ENCODE results near the gene PAPSS1. TPM values are rescaled to one million over a fixed set of nuclear protein-coding genes. Genes with fewer than 3 reads are reported as not detected.

The PAPSS1 gene
- polyA plus RNA-seq, 3 donors: 46.4 to 79.6 (median 64.8) TPM

DNA sequence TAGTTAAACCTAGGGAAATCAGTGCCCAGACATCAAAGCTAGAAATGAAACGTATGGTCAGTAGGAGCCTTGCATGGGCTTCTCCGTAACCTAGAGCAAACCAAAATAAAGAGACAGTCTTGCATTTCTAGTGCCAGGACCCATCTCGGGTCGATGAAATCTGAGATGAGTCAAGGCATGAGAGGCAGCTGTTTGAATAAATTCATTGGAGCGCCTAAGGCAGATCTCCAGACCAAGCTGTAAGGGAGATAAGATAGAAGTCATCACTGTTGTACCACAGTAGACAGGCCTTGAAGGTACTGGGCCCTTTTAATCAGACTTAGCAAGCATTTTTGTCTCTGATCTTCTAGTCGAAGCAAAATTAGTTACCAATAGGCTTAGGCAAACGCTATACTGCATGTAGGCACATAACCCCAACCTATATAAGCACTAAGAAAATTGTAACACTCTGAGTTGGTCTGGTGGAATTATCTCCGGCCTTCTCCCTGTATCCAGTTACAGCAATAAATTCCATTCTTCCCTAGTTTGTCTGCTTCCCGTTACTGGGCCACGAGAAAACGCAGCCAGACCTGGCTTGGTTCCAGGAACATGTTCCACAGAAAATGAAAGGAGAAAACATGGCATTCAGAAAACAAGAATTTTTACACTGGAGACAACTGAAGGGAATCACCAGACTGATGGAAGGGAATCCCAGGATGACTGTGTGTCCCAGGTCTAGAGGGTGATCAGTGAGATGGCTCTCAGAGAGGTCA, 21.1 kb upstream of the PAPSS1 start:
- 95% methylated on average over 6 of the region's 11 CpGs for WGBS (ENCODE audit: insufficient coverage)
- Histone ChIP-seq H3K79me2 (ENCODE audit: insufficient read depth, low read length) (no peaks in the 10 kb centered on the region), H3K27me3 (ENCODE audit: control insufficient read depth in 2 of 2, insufficient read depth in 2 of 2, low read length in 2 of 2) (no peaks in the 10 kb centered on the region), H3K9ac (ENCODE audit: insufficient read depth, low read length, poor library complexity, severe bottlenecking) (no peak overlapping the region), H4K20me1 (ENCODE audit: insufficient read depth, low read length) (no peaks in the 10 kb centered on the region), H3K36me3 (replicated peaks in 1 of 2; ENCODE audit: control insufficient read depth in 1 of 2, insufficient read depth in 2 of 2, low read length in 2 of 2) (no peaks in the 10 kb centered on the region), H2AFZ (ENCODE audit: insufficient read depth, low read depth, low read length, poor library complexity, severe bottlenecking) (no peak overlapping the region), H3K9me3 (replicated peaks in 1 of 2; ENCODE audit: control insufficient read depth in 1 of 2, insufficient read depth in 1 of 2, low read length in 2 of 2) (no peaks in the 10 kb centered on the region), H3K4me1 (ENCODE audit: control insufficient read depth in 1 of 2, insufficient read depth in 2 of 2, low read length in 2 of 2) (no peaks in the 10 kb centered on the region), H3K4me2 (replicated peaks; ENCODE audit: extremely low read depth, low read length, poor library complexity, severe bottlenecking) (no peak overlapping the region), H3K27ac (ENCODE audit: low read depth in 1 of 2, low read length in 2 of 2) (no peak overlapping the region), H3K4me3 (replicated peaks in 1 of 3; ENCODE audit: low read depth in 2 of 3, low read length in 3 of 3) (no peak overlapping the region)
- Mint-ChIP-seq H3K27ac (no peak overlapping the region), H3K4me1 (no peaks in the 10 kb centered on the region), H3K36me3 (no peaks in the 10 kb centered on the region), H3K27me3 (ENCODE audit: low read depth in 3 of 3) (peaks cover 0 to 1% (median 1%) of the 10 kb centered on the region in 3 donors), H3K4me3 (no peak overlapping the region), H3K9me3 (peaks cover 0 to 6% (median 2%) of the 10 kb centered on the region in 7 donors)
- intact Hi-C loops (cut with micrococcal nuclease): no loop called here
- no peak for DNase-seq
- TF ChIP-seq, protein P1, sequence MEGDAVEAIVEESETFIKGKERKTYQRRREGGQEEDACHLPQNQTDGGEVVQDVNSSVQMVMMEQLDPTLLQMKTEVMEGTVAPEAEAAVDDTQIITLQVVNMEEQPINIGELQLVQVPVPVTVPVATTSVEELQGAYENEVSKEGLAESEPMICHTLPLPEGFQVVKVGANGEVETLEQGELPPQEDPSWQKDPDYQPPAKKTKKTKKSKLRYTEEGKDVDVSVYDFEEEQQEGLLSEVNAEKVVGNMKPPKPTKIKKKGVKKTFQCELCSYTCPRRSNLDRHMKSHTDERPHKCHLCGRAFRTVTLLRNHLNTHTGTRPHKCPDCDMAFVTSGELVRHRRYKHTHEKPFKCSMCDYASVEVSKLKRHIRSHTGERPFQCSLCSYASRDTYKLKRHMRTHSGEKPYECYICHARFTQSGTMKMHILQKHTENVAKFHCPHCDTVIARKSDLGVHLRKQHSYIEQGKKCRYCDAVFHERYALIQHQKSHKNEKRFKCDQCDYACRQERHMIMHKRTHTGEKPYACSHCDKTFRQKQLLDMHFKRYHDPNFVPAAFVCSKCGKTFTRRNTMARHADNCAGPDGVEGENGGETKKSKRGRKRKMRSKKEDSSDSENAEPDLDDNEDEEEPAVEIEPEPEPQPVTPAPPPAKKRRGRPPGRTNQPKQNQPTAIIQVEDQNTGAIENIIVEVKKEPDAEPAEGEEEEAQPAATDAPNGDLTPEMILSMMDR (IDR thresholded peaks at IDR 0.05): no peak

DNA sequence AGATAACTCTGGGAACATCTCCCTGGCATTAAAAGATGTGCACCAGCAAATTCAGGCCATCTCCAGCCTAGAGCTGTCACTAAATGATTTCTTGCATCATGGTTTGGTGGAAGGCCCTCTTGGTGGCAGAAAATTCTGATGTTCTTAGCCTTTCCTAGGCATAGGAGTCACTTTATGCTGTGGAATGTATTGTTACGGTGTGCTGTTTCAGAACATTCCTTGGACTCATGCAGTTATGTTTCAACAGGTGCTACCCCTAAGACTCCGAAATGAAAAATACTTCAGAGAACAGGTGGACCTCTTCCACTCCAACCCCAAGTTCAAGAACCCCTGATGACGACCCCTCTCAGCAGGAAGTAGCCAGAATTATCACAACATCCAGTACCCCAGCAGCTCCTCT, 20.3 kb upstream of the PAPSS1 start:
- Mint-ChIP-seq H3K36me3 (no peaks in the 10 kb centered on the region), H3K9me3 (peaks cover 0 to 5% (median 2%) of the 10 kb centered on the region in 7 donors), H3K27me3 (ENCODE audit: low read depth in 3 of 3) (peaks cover 0 to 3% (median 1%) of the 10 kb centered on the region in 3 donors), H3K27ac (peak overlapping the region in 1 of 7 donors; percentile 14), H3K4me3 (no peak overlapping the region), H3K4me1 (no peaks in the 10 kb centered on the region)
- H2AFZ ChIP-seq (ENCODE audit: insufficient read depth, low read depth, low read length, poor library complexity, severe bottlenecking): peak overlapping the region; percentile 43
- no peak for DNase-seq
- H3K9me3 ChIP-seq (replicated peaks in 1 of 2; ENCODE audit: control insufficient read depth in 1 of 2, insufficient read depth in 1 of 2, low read length in 2 of 2): no peaks in the 10 kb centered on the region
- TF ChIP-seq, protein P1 (IDR thresholded peaks at IDR 0.05): peak; percentile 27
- no peaks in the 10 kb centered on the region for H3K36me3 ChIP-seq (replicated peaks in 1 of 2; ENCODE audit: control insufficient read depth in 1 of 2, insufficient read depth in 2 of 2, low read length in 2 of 2)
- no peaks in the 10 kb centered on the region for H3K27me3 ChIP-seq (ENCODE audit: control insufficient read depth in 2 of 2, insufficient read depth in 2 of 2, low read length in 2 of 2)
- WGBS (ENCODE audit: insufficient coverage): 67% methylated on average over 1 of the region's 3 CpGs
- no peaks in the 10 kb centered on the region for H3K4me1 ChIP-seq (ENCODE audit: control insufficient read depth in 1 of 2, insufficient read depth in 2 of 2, low read length in 2 of 2)
- intact Hi-C loops (cut with micrococcal nuclease): no loop called here
- no peaks in the 10 kb centered on the region for H4K20me1 ChIP-seq (ENCODE audit: insufficient read depth, low read length)
- H3K27ac ChIP-seq (ENCODE audit: low read depth in 1 of 2, low read length in 2 of 2): no peak overlapping the region
- no peak overlapping the region for H3K9ac ChIP-seq (ENCODE audit: insufficient read depth, low read length, poor library complexity, severe bottlenecking)
- no peaks in the 10 kb centered on the region for H3K79me2 ChIP-seq (ENCODE audit: insufficient read depth, low read length)
- no peak overlapping the region for H3K4me3 ChIP-seq (replicated peaks in 1 of 3; ENCODE audit: low read depth in 2 of 3, low read length in 3 of 3)
- no peak overlapping the region for H3K4me2 ChIP-seq (replicated peaks; ENCODE audit: extremely low read depth, low read length, poor library complexity, severe bottlenecking)

Data from CD14-positive monocyte (primary cell).